HG03565 (cell line): ENCODE results near the gene TBC1D22A.

Experiments
- ATAC-seq: cut with Tn5 transposase; IDR thresholded peaks from one replicate; pipeline ENCODE4 v1.9.1; 2021; ENCODE audit warnings: mild to moderate bottlenecking, moderate library complexity; ENCODE audit not compliant: unreplicated experiment

The TBC1D22A gene

DNA sequence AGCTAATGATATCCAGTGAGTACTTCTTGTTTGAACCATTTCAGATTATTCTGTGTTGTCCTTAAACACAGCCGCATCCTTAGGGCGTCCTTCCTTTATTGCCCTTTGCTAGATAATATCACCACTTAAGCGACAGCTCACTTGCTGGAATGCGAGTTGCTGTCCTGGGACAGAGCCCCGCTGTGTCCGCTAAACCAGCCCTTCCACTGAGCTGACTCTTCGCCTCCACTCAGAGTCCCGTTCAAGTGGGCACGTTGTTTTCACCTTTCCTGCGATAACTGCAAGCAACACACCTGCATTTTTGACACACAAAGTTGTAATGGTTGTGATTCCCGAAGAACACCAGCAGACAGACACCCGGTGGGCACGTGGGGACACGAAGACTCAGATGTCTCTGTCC is 140.0 kb downstream of the TBC1D22A start:
- no peak for ATAC-seq

DNA sequence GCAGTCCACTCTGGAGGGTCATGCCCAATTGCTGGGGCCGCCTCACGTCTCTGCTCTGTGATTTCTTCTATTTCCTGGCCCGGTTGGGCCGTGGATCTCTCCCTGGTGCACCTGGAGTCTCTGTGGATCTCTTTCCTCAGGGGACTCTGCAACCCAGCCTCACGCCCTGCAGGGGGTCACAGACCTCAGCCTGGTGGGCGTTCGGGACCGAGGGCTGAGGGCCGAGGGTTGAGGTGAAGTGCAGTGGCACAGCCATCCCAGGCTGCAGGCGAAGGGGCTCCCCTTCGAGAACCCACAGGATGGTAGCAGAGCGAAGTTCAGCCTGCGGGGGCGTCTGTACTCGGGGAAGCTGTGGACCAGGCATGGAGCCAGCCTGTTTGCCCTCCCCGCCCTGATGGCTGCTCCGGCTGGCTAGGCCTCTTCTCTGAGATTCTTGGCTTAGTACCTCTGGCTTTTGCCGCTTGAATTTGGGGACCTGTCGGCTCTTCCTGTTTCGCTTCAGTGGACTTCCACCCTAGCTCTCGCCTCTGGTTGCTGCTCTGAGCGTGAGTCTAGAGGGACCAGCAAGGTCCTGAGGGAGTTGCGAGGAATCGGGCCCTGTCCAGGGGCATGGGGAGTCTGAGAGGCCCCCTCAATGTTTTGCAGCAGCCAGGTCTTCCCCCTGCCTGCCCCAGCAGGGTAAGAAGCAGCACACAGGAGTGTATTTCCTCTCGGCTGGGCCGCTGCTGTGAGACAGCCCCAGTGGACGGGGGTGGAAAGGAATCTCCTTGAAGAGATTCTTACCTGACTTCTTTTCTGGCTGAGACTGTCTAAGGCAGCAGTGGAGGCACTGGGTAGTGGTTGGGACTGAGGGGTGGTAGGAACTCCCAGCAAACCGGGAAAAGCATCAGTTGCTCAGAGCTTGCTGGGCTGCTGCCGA is 140.8 kb downstream of the TBC1D22A start:
- no peak for ATAC-seq

GRCh38 chr22:46905415-46905814 is 143.0 kb downstream of the TBC1D22A start:
- no peak for ATAC-seq

DNA sequence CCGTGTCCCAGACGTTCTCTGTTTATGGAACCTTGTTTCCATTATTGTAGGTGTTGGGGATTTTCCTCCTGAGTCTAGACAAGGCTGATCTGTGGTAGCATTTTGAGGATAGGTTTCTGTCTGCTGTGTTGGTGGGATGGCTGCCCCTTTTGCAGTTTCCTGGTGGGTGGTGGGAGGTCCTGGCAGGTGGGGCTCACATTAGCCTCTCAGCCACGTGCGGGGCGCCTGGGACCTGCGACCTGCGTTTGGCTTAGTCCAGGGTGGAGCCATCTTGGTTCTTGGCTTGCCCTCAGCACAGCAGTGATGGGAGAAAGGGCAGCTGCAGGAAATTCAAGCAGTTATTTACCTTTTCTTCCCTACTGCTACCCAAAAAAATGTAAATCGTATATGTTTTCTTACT is 143.4 kb downstream of the TBC1D22A start:
- no peak for ATAC-seq

GRCh38 chr22:46906326-46907045 is 144.0 kb downstream of the TBC1D22A start:
- no peak for ATAC-seq

GRCh38 chr22:46907241-46908215 is 145.1 kb downstream of the TBC1D22A start:
- no peak for ATAC-seq

GRCh38 chr22:46908641-46909107 is 146.2 kb downstream of the TBC1D22A start:
- no peak for ATAC-seq

DNA sequence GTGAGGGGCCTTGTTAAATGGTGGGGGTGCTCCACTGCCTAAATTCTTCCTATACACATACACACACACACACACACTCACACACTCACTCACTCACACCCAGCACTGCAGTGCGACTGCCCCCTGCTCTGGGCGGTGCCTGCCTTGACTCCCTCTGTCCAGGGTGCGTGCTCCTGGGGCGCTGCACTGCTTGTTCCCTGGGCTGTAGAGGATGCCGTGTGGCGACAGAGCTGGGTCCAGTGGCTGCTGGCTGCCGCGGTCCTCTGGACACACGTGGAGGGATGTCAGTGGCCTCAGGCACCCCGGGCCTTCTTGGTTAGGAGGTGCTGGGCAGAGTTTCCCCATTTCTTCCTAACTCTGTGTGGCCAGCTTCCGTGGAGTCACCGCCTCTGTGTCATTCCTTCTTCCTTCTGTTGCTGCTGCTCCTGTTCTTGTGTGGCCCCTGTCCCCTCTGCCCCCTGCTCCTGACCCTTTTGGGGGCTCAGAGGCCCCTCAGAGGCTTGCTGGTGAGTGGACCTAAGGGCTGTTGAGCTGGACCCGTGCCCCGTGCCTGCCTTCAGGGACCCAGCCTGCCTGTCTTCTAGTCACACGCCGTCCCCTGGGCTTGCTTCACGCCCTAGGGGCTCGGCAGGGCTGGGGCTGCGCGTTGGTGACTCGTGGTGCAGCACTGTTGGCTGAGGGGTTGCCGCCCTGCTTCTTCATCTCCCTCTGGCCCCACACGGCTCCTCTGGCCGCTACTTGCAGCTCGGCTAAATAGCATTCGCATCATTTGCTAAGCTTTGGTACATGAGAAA is 147.0 kb downstream of the TBC1D22A start:
- no peak for ATAC-seq

DNA sequence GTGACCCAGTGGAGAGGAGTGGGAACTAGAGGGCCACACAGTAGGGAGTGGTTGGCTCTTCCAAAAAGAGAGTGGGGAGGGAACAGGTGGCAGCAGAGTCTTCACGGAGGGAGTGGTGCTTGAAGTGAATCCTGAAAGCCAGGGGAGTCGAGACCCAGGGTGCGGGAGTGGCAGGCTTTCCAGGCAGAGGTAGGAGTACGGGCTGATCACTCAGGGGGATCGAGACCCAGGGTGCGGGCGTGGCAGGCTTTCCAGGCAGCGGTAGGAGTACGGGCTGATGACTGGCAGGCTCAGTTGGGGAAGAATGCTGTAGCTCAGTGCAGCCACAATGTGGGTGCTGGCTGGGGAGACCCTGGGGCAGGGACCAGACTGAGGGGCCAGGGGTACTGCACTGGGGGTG is 148.2 kb downstream of the TBC1D22A start:
- ATAC-seq: no peak

DNA sequence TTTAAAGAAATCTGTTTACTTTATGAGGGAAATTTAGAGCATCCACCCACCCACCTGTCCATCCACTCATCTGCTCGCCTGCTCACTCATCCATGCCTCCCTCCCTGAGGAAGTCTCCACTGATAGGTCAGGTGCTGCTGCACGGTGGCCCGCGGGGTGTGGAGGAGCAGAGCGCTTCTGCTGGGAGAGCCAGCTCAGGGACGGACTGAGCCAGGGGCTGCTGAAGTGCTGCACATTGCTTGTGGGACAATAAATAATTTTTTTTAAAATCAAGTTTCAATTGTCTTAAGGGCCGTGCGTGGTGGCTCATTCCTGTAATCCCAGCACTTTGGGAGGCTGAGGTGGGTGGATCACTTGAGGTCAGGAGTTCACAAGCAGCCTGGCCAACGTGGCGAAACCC is 148.9 kb downstream of the TBC1D22A start:
- no peak for ATAC-seq

- no peak for ATAC-seq
These were observed 150.9 kb downstream of the TBC1D22A start for GRCh38 chr22:46913351-46913750.

DNA sequence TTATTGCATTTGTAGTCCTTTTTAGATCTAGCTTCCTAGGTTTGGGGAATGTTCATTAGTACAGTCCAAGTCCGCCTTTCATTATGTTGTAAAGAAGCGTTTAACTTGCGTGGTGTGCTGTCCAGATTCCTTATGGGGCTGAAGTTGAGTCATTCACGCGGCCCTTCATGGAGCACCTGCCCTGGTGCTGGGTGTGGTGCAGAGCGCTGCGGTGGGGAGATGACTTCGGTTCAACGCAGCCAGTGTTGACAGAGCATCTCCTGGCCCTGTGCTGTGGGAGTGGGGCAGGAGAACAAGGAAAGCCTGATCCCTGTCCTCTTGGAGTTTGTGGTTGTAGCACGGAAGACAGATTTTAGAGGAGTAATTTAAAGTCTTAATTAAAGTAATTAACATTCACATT is 152.0 kb downstream of the TBC1D22A start:
- ATAC-seq: no peak

DNA sequence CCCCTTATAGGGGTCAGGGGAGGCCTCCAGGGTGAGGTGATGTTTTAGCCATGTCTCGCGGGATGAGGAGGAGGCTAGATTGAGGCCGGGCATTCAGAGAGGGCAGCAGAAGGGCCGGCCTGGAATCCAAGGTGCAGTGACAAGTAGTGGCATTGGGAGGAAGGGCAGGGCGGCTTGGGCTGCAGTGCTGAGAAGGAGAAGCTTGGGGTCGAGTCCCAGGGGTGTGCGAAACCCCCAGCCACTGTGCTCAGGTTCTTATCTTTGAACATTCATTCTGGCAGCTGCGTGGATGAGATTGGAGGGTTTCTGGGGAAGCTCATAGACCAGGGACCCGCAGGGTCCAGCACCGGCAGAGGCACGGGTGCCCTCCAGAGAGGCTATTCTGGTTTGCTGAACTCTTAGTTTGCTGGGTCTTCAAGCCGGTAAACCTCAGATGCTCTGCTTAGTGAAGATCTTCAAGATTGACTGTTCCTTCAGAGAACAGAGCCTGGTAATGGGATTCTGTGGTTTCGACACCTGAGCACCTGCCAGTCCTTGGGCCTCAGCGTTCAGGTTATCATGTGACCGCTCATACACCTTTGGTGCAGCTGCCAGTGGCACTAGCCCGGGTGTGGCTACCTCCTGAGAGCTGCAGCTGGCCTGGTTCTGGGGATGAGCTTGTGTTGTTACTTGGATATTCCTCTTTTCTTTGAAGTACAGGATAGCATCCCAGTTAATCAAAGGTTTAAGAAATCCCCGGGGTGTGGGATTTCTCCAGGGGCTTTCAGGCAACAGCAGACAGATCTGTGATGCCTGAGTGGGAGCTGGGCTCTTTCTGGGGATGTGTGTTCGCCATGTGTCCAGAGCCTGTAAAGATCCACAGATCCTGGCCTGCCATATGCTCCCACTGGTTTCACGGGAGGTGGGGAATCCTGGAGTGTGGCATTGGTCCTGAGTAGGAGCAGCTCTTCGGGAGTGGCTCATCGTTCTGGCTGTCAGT is 152.8 kb downstream of the TBC1D22A start:
- ATAC-seq: no peak

GRCh38 chr22:46915950-46916730 is 153.7 kb downstream of the TBC1D22A start:
- ATAC-seq: no peak

DNA sequence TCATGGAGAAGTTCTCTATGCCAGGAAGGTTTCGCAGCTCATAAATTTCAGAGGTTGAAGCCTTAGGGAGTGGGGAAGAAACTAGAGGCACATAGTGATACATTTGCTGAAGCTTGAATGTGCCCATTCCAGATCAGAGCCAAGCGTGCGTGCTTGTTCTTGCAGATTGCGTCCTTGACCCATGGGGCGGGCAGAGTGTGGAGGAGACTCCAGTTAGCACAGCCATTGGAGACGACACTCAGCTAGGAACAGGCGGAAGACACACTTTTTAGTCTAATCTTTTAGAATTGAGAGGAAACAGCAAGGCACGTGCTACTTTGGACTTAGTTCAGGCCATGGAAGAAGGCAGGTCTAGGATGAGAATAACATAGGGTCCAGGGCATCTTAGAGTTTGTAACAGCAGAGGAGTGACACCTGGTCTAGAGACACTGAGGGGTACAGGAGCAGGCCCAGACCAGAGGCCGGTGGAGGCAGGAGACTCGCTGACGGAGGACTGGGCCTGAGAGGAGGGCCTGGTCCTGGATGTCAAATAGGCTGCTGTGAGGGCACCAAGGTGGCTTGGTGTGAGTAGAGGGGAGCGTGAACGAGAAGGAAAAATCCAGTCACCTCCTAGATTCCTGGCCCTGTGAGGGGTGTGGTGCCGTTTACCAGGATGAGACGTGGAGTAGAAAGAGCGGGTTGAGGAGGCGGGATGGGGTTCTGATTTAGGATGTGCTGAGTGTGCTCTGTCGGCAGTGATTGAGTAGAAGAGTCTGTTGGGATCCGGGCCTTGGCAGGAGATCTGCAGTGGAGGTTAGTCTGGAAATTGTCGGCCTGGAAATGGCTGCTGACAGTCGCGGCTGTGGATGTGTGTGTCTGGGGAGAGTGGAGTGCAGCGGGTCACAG is 154.7 kb downstream of the TBC1D22A start:
- no peak for ATAC-seq

GRCh38 chr22:46917771-46918101 is 155.3 kb downstream of the TBC1D22A start:
- ATAC-seq: no peak

- ATAC-seq: no peak
These were observed 155.7 kb downstream of the TBC1D22A start for GRCh38 chr22:46918197-46918596.
